NCI-H1105 treated with DMSO at 0.1 percent for 48 hours (cell line): ENCODE data around the gene MR1.
"Not testable (repeated sequence)": the region's sequence is repeated elsewhere in the genome, so short reads cannot be mapped to it uniquely, and the experiment has no call there.

Experiments used
- DNase-seq: peaks from one replicate; lab custom pipeline; 2025; lab: John Stamatoyannopoulos, UW

MR1 gene

DNA sequence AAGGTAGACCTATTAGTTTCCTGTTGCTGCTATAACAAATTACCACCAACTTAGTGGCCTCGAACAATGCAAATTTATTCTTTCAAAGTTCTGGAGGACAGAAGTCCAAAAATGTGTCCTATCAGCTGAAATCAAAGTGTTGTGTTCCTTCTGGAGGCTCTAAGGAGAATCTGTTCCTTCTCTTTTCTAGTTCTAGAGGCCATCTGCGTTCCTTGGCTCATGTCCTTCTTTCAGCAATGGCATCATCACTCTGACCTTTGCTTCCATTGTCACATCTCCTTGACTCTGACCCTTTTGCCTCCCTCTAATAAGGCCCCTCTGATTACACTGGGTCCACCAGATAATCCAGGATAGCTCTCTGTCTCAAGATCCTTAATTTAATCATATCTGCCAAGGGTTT, 1.2 kb upstream of the MR1 start:
- DNase-seq: no peak

DNA sequence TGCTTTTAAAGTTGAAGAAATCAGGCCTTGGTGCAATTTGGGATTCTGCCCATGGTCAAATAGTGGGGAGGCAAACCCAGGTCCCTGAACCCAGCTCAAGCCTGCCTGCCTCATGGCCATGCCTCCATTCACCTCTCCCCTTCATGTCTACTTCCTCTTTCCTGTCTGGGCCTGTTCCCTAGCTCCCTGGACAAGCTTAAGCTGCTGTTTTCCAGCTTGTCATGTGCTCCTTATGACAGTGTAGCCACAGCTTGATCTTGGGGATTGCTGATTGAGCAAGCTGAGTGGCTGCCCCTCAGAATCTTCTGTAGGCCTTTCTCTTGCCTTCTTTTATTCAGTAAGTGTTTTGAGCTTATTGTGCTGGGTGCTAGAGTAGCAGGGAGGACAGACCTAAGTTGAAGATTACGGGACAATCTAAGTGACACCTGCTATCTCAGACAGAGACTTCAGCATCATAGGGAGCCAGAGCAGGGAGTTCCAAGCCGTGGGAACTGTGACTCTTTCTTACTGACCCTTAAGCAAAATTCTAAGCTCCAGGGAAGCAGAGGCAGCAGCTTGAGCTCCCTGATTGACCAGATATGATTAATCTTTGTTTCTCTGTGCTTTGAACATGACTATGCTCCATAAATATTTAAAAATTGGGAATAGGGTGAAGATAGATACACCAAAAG, 520 bp upstream of the MR1 start:
- no peak for DNase-seq

DNA sequence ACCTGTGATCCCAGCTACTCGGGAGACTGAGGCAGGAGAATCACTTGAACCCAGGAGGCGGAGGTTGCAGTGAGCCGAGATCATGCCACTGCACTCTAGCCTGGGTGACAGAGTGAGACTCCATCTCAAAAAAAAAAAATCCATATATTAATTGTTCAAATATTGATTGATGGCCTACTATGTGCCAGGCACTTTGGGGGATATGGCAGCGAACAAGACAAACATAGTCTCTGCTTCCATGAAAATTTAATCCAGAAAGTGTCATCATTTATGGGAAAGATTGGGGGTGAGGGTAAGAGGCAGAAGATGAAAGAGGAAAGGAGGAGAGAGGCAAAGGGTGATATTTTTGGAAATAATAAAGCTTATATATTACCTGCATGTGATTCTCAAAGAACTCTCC, 1.4 kb downstream of the MR1 start:
- not testable (repeated sequence) for DNase-seq

DNA sequence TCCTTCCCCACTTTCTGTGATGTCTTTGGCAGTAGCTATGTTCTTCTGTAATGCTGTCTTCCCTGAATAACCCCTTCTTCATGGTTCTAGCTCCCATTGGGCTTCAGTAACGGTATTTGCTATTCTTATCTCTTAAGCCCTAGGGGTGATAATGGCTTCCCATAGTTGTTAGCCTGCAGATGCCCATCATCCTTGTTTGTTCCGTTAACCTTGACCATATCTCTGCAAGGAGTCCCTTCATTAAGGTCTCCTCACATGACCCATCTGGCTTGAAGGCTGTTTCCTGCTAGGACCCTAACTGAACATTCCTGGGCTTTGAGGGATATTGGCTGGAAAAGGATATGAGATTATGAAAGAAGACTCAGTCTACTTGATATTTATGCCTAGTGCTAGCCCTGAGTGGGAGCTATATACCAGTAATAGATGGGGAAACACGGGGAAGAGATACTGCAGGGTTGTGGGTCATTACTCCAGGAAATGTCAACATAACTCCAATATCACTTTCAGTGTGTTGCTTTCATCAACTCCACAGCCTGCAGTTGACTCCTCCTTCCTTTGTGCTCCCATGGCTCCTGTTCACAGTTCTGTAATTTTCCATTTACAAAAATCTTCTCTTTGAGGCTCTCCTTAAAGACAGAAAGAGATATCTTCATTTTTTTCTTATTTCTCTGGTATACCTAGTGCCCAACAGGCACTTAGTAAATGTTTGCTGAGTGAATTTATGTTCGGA, 2.5 kb downstream of the MR1 start:
- DNase-seq: no peak

DNA sequence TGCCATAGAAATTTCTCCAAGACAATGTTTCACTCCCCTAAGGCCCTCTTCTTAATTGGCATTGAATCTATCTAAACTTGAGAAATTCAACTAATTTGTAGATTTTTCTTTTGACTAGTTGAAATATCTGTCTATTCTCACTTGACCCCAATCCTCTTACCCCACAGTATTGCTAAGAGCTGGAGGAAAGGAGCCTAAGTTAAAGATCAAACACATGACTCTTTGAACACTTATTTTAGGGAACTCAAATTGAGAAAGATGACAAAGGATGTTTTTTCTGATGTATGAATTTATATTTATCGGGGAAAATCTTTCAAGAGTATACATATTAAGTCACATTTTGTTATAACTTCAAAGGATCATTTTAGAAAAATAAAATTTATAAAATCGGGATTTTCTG, 3.6 kb downstream of the MR1 start:
- no peak for DNase-seq

DNA sequence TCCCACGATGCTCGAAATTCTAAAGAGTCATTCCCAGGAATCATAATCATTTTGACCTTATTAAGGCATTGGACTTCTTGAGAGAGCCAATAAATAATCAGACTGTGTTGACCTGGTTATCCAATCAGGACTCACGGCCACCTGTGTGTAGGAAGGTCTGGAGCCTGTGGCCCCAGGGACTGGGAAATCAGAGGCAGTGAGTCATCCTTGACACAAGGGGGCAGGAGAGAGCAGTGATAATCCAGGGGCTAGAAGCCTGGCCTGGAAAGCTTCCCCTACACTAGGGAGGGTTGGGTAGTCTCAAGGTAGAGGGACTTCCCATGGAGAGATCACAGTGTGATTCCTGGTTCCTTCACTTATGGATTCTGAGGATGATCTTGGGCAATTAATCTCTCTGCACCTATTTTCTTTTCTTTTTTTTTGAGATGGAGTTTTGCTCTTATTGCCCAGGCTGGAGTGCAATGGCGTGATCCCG, 4.7 kb downstream of the MR1 start:
- DNase-seq: peak; percentile 27

DNA sequence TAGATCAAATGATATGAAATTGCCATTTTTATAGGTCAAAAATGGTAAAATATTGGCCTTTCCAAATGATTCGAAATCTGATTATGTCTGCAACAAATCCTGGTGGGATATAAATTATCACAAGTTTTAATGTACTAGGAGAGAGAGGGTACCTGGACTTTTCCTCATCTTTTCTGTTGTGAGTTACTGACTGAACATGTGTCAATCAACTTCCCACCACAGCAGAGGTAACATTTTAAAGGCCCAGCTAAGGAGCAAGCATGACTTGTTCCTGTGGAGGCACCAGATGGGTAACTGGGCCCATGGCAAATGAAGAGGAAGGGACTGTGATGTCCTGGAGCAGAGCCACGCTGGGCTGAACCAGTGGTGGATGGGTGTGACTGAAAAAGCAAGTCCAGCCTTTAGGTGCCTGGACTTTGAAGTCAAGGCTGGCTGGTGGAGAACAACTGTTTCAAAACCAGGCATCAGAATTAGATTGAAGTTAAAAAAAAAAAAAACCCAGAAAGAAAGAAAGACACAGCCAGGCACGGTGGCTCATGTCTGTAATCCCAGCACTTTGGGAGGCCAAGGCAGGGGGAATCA, 6.6 kb downstream of the MR1 start:
- no peak for DNase-seq

DNA sequence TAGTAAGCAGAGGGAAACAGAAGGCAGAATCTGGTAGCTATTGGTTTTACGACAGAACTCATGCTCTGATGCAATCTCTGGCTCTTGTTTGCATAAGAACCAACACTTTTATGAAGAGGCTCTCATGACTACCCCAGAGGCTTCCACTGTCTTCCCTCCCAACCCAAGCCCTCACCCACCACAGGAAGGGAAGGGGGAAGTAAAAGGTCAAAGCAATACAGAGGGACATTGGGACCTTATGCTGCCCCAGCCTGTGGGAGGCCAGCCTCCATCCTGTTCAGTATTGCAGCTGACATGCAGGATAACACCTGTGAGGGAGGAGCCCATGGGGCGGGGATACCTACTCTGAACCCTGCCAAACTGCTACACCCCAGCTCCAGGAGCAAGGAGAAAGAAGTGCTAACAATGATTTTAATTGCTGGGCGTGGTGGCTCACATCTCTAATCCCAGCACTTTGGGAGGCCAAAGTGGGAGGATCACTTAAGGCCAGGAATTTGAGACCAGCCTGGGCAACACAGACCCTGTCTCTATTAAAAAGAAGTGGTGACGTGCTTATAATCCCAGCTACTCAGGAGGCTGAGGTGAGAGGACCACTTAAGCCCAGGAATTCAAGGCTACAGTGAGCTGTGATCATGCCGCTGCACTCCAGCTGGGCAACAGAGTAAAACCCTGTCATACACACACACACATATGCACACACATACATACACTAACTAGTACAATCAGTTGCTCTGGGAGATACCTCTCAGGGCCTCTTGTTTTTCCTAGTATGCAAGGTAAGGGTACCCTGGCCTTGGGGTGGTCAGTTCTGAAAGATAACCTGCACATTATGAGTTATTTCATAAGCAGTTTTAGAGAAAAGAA, 9.5 kb downstream of the MR1 start:
- no peak for DNase-seq

DNA sequence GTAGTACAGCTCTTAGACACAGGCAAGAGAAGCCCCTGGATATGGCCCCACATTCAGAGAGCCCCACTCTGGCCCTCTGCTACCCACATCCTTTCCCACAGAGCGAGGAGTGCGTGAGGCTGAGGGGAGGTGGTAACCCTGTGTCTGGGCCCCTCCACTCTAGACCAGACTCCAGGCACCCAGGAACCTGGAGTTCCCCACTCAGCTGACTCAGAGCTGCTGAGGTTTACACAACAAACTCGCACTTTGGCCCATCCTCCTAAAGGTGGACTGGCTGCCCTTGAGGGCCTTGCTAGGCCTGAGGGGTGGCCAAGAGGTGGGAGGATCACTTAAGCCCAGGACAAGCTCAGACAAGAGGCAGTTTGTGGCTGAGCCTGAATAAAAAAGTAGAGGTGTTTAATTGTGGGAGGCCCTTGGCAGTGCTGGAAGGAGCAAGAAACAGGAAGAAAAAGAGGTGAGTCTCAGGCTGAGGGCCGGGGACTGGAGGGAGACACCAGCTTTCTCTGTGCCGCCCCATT, 10.7 kb downstream of the MR1 start:
- DNase-seq: no peak

DNA sequence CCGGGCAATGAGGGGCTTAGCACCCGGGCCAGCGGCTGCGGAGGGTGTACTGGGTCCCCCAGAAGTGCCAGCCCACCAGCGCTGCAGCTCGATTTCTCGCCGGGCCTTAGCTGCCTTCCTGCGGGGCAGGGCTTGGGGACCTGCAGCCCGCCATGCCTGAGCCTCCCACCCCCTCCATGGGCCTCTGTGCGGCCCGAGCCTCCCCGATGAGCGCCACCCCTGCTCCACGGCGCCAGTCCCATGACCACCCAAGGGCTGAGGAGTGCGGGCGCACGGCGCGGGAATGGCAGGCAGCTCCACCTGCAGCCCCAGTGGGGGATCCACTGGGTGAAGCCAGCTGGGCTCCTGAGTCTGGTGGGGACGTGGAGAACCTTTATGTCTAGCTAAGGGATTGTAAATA, 12.2 kb downstream of the MR1 start:
- not testable (repeated sequence) for DNase-seq

DNA sequence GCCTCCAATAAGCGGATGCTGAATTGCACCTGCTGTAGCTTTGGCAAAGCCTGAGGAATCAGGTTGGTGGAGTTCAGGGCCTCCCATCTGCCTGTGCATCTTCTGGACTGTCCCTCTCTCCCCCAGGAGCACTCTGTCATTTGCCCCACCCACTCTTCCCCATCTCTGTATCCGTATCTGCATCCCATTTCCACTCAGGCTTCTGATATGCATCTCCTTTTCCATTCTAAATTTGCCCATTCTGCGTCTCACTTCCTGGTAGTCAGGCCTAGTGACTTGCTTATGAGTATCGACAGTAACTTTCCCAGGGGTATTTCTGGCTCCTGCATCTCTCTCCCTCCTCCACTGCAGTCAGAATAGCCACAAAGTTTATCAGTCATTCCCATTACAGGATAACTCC, 15.6 kb downstream of the MR1 start:
- DNase-seq: no peak

DNA sequence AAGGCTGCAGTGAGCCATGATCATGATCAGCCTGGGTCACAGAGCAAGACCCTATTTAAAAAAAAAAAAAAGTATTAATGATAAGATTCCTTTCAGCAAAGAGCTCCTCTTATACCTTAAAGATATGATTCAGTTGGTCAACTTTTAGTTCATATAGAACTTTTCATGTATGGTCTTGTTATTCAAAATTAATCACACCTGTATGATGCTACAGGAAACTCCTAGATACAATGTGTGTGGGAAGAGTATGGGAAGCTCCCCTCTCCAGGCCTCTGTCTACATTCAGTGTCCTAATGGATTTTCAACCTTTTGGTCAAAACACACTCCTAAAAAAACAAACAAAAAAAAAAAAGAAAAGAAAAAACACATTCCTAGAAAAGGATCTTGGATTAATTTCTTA, 17.1 kb downstream of the MR1 start:
- DNase-seq: no peak

DNA sequence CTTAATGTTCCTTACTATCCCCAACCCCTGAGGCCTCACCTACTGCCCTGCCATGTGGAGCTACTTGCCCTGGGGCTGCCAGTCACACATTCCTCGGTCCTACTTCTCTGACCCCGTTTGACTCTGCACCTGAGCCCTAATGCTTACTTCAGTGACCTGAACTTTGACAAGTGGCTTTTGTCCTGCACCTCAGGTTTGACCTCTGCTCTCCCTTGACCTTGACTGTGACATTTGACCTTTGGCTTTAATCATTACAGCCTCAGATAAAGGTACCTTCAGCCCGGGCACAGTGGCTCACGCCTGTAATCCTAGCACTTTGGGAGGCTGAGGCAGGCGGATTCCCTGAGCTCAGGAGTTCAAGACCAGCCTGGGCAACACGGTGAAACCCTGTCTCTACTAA, 22.8 kb downstream of the MR1 start:
- no peak for DNase-seq

DNA sequence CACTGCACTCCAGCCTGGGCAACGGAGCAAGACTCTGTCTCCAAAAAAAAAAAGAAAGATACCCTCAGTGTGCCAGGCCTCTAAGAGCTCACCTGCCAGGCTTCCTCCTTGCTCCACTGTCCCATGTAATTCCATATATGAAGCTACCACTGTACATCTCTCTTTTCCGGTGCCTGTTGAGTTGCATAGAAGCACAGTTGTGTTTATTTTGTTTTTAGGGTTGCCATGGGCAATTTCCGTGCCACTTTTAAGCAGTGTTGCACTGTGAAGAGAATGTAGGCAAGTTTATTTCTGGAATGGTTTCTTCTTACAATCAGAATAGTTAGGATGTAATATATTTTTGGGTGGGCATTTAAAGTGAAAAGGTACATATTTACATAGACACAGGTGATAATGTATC, 23.3 kb downstream of the MR1 start:
- DNase-seq: no peak

DNA sequence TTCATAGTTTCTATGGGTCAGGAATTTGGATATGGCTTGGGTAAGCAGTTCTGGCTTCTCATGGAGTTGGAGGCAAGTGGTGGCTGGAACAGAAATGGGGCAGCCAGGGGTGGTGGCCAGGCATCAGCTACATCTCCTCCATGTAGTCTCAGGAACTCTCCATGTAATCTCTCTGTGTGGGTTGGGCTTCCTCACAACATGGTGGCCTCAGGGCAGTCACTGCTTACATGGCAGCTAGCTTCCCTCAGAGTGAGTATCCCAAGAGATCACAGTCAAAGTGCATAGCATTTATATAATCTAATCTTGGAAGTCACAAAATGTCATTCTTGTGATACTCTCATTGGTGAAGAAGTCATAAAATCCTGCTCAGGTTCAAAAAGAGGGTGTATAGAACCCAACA, 25.7 kb downstream of the MR1 start:
- no peak for DNase-seq

DNA sequence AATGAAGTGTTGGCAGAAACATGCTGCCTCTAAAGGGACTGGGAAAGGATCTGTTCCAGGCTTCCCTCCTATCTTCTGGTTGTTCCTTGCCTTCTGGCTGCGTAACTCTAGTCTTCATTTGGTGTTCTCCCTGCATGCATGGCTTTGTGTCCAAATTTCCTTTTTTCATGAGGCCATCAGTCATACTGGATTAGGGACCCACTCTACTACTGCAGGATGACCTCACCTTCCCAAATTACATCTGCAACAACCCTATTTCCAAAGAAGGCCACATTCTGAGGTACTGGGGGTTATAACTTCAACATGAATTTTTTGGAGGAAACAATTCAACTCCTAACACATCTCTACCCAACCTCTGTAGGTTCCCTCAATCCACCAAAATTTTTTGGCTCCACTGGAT, 26.3 kb downstream of the MR1 start:
- no peak for DNase-seq

DNA sequence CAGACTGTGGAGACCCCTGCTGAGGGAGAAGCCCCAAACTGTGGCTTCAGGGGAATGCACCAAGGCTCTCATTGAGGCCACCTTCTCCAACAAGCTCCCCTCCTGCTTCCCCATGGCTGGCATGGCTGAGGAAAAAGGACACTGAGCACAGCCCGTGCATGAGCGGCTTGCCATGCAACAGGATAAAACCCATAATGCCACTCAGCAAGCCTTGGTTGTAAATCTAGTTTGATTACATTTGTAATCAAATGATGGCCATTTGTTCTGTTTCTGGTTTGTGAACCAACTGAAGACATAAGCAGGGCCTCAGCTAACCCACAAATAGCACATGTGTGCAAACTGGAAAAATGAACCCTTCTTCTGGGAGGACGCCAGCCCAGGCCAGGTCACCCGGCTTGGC, 27.2 kb downstream of the MR1 start:
- DNase-seq: not testable (repeated sequence)

DNA sequence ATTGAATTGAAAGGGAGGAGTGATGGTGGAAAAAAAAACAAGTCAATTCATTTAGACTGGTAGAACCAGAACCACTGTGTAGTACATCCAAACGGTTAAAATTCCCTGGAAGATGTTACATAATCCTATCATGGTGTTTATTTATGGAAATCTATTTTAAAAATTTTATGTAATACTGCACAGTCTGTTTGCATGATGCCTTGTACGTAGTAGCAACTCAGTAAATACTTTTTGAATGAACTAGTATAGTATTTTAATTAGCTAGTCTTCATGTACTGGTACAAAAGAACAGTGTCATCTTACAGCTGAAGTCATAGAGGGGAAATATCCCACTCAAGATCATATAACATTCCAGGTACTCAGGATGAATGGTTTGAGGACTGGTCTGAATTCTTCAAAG, 27.7 kb downstream of the MR1 start:
- no peak for DNase-seq

DNA sequence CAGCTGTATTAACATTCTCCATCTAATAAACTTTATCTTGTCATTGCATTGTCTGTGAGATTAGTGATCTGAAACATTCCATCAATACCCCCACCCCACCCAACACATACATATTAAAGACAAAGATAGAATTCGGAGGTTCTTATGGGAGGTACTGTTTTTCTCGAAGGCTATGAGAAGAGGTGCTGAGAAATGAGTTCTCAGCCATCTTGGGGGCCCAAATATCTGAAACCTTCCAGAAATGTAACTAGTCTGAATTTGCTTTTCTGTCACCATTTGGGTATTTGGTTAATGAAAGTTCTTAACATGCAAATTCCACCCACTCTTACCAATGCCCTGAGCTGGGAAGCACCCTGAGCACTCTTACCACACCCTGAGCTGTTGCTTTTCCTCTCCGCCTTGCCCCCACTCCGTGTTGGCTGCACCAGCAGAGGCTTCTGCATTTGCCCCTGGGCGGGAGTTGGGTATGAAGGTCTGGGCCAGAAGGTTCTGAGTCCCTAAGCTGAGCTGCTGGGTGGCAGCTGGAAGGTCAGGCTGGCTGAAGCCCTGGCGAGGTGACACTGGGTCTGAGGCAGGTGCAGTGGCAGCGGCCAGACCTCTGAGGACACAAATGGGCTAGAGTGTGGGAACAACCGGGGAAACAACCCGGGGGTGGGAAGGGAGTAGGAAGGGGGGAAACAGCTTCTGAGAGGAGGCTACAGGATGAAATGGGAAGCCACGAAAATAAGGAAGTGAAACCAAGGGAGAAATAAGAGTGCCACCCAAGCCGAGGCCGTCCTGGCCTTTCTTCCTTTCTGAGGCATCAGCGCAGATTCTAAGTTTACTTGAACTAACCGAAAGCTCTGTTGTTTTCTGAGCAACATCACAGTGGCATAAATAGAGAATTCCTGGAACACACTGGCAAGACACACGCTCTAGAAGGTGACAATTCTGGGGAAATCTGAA, 28.4 kb downstream of the MR1 start:
- DNase-seq: no peak

DNA sequence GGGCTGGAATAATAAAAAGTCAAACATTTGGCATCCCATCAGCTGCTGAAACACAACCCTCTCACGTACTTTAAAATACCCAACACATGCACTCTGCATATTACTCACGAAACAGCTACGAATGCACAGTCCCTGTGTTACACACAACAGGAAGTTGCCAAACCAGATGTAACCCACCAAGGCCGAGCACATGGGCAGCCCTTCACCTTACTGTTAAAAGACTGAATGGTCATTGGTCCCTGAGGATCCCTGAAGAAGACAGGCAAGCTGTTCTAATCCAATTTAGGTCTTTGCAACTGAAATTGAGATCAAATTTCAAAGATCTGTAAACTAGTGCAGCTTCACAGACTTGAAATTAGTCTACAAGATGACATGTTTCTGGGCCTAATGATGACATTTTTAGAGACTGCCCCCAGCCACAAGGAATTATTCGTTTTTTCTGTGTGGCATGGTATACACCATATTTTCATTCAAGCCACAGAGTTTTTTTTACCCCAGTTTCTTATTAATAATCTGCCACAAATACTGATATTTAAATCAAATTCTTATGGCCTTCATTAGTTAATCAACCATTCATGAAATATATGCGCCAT, 29.1 kb downstream of the MR1 start:
- DNase-seq: no peak
